Globus pallidus (tissue), 1 donor: ENCODE results near the gene ERAP2.

ENCODE experiments used
- DNase-seq: peaks from one replicate; pipeline ENCODE4 v3.0.0-alpha.2; 2015; ENCODE audit warnings: low spot score

Gene ERAP2

DNA sequence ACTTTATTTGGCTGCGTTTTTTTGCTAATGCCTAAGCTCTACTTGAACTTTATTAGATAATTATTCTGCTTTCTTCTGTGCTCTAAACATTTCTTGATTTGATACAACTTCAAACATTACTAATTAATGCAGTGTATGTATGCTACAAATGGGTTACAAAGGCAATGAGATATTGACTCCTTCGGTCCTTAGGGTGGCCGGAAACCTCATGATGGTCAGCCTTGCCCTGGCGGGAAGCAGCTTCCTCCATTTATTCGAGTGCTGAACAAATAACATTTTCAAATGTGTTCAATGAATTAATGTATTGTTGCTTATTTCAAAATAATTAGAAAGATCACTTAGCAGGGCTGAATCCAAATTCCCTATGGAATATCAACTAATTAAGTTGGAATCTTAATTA is 55.7 kb downstream of the ERAP2 start:
- DNase-seq = no peak

GRCh38 chr5:96933764-96934707 is 57.7 kb downstream of the ERAP2 start:
- DNase-seq = no peak

- peak; percentile 94 for DNase-seq
These were observed 58.6 kb downstream of the ERAP2 start for GRCh38 chr5:96934708-96935558.

DNA sequence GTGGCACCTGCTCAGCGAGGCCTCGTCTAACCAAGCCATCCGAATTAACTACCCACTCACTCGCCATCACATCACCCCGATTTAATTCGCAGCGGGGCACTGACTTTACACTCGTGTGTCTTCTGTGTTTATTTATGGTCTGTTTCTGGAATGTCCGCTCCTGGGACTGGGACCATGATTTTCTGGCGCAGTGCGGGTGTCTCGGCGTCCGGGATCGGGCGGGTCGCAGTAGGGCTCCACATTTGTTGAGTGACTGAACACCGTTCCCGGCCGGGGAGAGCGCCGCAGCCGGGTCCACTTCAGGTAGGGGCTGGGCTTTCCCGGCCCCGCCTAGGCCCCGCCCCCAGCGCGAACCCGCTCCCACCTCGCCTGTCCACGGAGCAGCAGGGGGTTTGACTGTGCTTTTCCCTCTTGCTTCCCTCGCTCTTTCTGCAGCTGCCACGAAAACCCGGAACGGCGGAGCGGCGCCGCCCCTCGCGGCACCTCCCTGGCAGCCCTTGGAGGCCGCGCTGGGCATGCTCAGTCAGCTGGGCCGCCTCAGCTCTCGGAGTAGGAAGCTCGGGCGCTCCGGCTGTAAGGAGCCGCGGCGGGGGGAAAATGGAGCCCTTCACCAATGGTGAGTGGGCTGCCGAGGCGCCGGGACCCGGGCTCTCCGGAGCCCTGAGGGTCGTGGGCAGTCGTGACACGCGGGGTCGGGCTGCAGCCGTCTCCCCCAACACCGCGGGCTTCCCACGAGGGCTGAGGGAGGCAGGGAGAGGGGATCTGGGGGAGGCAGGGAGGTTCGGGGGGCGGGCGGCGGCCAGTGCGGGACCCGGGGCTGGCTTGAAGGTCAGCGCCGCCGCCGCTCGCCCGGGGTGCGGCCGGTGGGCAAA is 59.5 kb downstream of the ERAP2 start, which contains the start of gene LNPEP:
Gene LNPEP (plus strand): TSS at position 522 of the 872 bp plus-strand sequence. CDS start 76 bp downstream, at position 598.
- peak; percentile 97 for DNase-seq

DNA sequence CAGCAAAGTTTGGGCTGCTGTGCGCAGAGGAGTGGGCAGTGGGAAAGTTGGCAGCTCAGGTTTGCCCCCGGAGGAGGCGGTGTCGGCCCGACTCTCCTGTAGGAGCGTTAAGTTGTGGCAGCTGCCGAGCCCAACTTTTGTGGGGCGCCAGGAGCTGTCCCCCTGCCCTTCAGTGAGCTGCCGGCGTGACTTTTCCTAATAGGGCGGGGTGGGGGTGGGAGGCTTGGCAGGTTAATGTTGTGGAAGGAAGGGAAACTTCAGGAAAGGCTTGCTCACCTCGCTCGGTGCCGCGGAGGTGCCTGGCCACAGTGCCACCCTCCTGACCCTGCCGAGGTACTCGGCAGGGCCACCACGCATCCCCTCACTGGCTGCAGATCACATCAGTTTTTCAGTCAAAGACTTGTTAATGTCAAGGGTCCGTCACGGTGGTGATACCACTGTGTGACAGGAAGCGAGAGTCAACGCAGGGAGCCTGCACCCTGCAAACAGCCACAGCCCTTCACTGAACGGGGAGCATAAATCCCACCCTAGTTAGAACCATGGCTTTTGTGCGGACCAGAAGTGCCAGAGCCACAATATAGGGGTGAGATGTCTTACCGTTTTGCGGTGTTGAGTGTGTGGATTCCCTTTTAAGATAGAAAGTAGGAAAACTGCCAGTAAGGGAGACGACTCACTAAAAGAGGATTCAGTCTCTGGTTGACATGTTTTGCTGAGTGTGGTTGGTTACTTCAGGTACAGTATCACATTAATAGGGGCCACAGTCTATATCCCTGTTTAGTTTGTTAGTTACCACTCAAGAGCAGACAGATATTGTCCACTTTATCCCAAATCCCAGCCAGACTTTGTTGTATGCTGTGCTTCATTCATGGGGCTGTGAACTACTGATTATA is 60.4 kb downstream of the ERAP2 start:
- peak; percentile 61 for DNase-seq

DNA sequence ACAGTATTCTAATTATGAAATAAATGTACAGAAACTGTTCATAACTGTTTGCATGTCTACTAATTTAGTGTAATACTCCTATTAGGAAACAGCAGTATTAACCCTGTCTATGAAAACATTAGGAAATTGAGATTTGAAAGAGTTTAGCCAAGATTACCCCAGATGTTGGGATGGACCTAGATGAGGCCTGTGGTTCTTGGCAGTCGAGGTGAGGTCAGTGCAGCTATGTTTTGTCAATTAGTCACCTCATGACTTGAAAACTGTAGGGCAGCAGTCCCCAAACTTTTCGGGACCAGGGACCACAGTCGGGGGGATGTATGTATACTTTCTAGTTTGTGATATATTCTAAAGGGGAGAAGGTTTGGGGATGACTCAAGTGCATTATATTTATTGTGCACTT is 64.3 kb downstream of the ERAP2 start:
- no peak for DNase-seq

GRCh38 chr5:96941140-96941539 is 64.8 kb downstream of the ERAP2 start:
- DNase-seq = no peak

- no peak for DNase-seq
These were observed 65.8 kb downstream of the ERAP2 start for GRCh38 chr5:96942078-96942477.

DNA sequence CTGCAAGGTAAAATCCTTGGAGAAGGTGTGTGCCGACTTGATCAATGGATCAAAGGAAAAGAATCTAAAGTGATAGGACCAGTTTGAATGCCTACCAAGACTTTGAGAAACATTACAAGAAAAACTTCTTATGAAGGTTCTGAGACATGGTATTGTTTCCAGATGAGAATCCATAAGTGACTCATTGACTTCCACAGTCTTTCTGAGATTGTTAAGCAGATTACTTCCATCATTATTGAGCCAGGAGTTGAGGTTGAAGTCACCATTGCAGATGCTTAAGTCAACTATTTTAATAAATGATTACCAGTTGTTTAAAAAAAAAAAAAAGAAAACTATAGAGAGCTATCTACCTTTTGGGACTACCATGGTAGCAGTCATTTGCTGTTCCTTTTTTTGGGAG is 66.6 kb downstream of the ERAP2 start:
- no peak for DNase-seq

GRCh38 chr5:96943799-96944198 is 67.5 kb downstream of the ERAP2 start:
- DNase-seq = no peak

DNA sequence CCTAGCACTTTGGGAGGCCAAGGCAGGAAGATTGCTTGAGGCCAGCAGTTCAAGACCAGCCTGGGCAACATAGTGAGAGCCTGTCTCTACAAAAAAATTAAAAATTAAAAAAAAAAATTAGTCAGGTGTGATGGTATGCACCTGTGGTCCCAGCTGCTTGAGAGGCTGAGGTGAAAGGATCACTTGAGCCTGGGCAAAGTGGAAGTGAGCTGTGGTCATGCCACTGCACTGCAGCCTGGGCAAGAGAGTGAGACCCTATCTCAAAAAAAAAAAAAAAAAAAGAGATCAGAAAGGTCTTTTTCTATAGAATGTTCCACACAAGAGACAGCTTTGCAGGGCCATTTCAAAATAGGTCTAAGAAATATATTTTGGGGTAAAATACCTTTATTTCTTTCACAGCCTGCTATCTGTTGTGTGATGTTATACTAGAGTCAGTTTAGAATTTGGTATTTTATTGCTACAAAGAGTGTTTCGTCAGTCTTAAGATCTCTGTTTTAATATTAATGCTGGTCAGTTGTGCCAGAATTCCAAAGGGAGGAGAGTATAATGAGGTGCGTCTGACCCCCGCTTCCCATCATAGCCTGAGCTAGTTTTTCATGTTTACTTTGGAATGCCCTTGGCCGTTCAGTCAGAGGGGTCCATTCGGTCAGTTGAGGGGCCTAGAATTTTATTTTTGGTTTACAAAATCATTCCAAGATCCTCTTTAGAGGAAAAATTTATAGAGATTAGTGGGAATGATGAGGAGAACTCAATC is 69.0 kb downstream of the ERAP2 start:
- no peak for DNase-seq

- DNase-seq = no peak
These were observed 70.1 kb downstream of the ERAP2 start for GRCh38 chr5:96946381-96946780.

DNA sequence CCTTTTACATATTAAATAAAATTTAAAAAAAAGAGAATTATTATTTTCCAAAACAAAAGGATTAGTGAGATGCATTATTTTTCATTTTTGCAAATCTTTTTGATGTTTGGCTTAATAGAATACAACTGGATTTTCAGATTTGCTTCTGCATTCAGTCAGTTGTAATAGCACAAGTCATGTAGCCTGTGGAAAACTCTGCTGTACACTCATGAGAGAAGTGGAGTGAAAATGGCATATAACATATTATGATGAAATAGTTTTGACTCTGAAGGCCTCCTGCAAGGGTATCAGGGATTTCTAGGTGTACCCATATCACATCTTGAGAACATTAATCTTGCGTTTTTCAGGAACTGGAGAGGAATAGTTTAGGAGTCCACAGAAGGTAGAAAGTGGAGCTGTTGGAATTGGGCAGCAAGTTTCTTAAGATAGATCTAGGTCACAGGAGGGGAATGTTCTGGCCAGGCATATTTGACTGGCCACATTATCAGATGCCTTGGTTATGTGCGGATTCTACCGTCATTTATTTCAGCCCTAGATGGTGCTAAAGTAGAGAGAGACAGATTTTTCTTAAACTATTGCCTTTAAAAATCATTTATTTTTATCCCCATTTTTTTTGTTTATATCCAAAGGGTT is 75.9 kb downstream of the ERAP2 start:
- DNase-seq = no peak

- DNase-seq = no peak
These were observed 76.9 kb downstream of the ERAP2 start for GRCh38 chr5:96952974-96953730.

DNA sequence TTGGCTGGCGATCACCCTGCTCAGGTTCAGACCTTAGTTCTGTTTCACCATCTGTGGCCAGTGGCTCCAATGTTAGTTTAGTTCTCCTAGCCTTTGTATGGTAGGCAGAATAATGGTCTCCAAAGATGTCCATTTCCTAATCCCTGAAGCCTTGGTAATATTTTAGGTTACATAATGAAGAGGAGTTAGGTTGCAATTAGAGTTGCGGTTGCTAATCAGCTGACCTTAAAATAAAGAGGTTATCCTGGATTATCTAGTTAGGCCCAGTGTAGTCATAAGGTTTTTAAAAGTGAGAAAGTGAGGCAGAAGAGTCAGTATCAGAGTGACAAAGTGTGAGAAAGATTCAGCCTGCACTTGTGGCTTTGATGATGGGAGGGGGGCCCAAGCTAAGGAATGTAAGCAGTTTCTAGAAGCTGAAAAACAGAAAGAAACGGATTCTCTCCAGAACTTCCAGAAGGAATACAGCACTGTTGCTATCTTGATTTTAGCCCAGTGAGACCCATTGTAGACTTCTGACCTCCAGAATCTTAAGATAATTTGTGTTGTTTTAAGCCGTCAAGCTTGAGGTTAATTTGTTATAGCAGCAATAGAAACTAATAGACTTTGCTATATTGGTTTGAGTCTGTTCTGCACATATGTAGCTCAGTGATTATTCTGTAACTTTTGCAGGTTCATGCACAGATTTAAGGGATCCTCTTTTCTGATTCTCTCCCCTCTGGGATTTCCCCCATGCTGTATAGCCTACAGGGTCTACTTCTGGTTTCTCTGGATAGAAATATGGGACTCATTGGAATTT is 81.2 kb downstream of the ERAP2 start:
- DNase-seq = no peak

DNA sequence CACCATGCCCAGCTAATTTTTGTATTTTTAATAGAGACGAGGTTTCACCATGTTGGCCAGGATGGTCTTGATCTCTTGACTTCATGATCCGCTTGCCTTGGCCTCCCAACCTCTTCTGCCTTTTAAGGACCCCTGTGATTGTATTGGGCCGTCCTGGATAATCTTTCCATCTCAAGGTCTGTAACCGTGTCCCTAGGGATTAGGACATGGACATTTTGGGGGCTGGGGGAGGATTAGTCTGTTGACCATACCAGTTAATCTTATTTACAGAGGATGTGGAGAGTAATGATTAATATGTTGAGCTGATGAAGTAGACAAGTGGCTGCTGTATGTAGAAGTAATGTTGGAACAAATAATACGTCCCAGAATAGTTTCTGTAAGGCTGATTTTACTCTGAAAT is 82.7 kb downstream of the ERAP2 start:
- DNase-seq = no peak

DNA sequence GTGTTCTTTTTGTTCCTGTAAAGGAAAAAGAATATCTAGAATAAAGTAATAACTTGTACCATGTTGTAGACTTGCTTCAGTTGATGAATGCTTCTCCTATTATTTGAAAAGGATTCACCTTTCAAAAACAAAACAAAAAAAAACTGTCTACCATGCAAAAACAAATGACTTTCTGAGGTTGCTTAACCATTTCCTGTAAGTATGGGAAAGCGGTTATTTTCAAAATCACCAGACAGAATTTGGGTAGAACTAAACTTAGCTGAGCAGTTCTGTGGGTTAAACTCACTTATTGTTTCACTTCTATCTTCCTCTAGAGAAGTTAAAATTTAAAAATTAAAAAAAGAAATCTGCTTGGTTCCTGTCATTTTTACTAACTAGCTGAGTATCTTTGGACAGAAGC is 84.8 kb downstream of the ERAP2 start:
- DNase-seq = no peak

DNA sequence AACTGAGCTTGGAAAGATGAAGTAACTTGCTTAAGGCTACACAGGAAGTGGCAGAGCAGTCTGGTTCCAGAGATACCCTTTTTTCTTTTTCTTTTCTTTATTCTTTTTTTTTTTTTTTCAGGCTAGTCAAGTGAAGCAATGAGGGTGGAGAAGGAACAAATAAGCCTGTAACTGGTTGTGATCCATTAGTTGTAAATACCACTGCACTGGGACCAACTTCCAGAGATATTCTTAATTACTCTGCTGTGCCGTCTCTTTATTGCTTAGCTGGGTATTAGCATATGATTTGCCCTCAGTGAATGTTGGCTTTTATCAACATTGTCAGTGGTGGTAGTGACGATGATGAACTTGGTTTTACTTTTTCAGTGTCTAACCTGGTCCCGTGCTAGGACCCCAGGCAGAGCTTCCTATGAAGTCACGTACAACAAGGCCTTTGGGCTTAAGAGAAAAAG is 86.3 kb downstream of the ERAP2 start:
- DNase-seq = no peak
